ENCODE results near the gene USP24.
"Not testable (repeated sequence)": the region's sequence is repeated elsewhere in the genome, so short reads cannot be mapped to it uniquely, and the experiment has no call there.

USP24 gene

DNA sequence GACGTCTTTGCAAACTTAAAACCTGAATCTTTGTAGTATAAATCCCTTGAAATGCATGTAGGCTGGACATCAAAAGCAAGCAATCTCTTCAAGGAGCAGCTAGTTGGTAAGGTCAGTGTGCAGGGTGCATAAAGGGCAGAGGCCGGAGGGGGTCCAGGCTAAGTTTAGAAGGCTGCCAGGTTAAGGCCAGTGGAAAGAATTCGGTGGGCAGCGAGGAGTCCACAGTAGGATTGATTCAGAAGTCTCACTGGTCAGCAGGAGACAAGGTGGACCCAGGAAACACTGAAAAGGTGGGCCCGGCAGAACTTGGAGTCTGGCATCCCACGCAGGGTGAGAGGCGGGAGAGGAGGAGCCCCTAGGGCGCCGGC, 176.2 kb downstream of the USP24 start:
- in situ Hi-C loops (cut with HindIII; ENCODE audit: low pct_ligation_motif_present, low pct_unique_long_range_greater_than_20kb, low sequenced_read_pairs) = no loop called here
- no peak for DNase-seq

DNA sequence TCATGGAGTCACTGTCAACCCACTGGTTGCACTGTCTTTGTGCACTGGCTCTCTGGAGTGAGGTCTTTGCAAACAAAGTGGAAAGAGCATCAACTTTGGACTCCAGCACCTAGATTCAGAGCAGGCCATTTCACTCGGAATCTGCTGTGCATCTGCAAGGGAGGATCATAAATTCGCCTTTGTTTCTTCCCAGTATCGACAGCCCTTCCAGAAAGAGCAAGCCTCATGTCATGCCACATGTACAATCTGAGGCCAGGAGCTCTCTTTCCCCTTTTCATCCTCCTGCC, 176.7 kb downstream of the USP24 start:
- in situ Hi-C loops (cut with HindIII; ENCODE audit: low pct_ligation_motif_present, low pct_unique_long_range_greater_than_20kb, low sequenced_read_pairs) = no loop called here
- no peak for DNase-seq

DNA sequence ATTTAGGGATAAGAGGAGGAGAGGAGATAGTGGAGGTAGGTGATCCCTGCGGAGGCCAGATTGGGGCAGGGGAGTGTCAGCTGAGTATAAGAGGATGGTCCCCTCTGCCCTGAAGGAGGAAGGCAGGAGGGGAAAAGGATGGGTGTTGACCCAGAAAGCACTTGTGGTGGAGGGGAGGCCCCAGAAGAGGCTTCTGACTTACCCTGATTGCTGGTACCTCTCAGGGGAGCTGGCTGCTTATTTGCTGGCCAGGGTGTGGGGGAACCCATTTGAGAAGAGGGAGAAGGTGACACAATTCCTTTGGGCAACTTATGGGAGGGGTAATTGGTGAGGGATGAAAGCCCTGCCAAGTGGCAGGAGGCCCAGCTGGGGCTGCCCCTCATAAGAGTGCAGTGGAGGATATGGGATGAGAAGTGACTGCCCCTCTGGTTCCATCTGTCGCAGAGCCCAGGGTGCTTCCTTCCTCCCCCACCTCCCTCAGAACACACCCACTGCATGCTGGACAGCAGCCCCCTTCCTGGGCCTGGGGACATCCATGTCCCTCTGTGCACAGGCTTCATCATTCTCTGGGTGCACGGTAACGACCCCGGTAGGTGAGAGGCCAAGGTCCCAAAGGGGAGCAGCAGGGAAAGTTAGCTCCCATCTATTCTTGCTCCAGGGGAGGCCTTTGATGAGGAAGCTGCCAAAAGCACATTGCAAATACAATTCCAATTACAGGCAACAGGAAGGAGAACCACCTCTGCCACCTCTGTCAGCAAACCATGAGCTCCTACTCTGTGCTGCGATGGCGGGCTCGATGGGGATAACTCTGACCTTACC, 177.2 kb downstream of the USP24 start:
- in situ Hi-C loops (cut with HindIII; ENCODE audit: low pct_ligation_motif_present, low pct_unique_long_range_greater_than_20kb, low sequenced_read_pairs) = no loop called here
- no peak for DNase-seq

DNA sequence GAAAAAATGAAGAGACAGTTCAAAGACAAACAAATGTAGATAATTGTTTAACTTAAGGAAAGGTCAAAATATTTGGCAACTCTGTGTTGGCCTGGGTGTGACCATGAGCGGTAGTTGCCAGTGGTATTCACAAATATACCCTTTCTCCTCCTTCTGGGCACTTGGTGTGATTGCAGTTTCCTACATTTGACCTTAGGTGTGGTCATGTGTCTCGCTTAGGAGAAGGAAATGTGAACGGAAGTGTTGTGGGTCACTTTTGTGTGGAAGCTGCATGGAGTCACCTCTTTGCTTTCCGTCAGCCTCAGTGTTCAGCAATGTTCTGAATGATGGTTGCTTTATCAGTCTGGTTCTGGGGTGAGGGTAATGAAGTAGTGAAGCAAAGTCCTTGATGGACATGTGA, 179.3 kb downstream of the USP24 start:
- no peak for DNase-seq
- in situ Hi-C loops (cut with HindIII; ENCODE audit: low pct_ligation_motif_present, low pct_unique_long_range_greater_than_20kb, low sequenced_read_pairs) = no loop called here

DNA sequence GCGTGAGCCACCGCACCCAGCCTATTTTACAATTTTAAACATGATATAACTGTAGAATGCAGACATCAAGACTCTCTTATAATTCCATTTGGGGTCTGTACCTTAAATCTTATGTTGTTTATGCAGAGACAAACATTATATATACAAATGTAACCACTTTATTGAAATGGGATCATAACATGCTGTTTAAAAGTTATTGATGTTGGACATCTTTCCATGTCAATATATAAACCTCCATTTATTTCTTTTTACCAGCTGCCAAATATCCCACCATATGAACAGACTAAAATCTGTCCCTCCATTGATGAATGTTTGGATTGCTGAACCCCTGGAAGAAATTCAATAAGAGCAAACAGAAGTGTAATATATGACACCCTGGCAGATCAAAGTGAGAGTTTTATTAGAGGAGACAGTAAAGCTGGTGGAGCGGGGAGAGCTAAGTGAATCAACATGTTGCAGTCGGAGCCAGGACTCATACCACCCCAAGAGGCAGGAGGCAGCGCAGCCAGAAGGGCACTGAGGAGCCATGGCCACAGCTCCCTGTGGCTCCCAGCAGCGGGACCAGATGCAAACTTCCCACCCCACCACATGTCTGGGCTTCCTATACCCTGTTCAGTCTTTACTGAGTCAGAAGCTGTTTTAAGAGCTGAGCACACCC, 180.6 kb downstream of the USP24 start:
- no peak for DNase-seq
- in situ Hi-C loops (cut with HindIII; ENCODE audit: low pct_ligation_motif_present, low pct_unique_long_range_greater_than_20kb, low sequenced_read_pairs) = no loop called here

DNA sequence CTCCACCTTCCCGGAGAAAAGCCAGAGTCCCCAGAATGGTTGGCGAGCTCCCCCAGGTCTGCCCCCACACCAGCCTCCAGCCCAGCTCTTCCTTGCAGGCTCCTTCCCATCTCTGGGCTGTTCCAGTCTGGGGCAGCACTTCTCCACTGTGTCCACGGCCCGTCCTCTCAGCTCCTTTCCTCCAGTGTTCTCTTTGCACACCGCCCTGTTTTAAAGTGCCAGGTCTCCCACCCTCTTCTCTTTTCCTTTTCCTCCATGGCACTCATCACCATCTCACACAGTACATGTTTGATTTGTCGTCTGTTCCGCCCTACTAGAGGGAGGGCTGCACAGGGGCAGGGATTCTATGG, 181.9 kb downstream of the USP24 start:
- in situ Hi-C loops (cut with HindIII; ENCODE audit: low pct_ligation_motif_present, low pct_unique_long_range_greater_than_20kb, low sequenced_read_pairs) = no loop called here

DNA sequence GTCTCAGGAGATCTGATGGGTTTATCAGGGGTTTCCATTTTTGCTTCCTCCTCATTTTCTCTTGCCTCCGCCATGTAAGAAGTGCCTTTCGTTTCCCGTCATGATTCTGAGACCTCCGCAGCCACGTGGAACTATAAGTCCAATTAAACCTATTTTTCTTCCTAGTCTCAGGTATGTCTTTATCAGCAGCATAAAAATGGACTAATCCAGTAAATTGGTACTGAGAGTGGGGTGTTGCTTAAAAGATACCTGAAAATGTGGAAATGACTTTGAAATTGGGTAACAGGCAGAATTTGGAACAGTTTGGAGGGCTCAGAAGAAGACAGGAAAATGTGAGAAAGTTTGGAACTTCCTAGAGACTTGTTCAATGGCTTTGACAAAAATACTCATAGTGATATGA, 184.1 kb downstream of the USP24 start:
- in situ Hi-C loops (cut with HindIII; ENCODE audit: low pct_ligation_motif_present, low pct_unique_long_range_greater_than_20kb, low sequenced_read_pairs); DNase-seq: not testable (repeated sequence)

More for the DNA sequence above, 181.9 kb downstream of the USP24 start:
- no peak for DNase-seq

DNA sequence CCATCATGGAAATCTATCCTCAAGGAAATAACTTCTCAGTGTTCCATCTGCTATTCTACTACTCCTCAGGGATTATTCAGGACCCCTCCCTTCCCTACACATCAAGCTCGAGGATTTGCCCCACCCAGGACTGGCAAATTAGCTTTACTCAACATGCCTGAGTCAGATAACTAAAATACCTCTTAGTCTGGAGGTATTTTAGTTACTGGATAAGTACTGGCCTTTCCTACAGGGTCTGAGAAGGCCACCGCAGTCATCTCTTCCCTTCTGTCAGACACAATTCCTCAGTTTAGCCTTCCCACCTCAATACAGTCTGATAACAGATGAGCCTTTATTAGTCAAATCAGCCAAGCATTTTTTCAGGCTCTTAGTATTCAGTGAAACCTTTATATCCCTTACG, 188.5 kb downstream of the USP24 start:
- in situ Hi-C loops (cut with HindIII; ENCODE audit: low pct_ligation_motif_present, low pct_unique_long_range_greater_than_20kb, low sequenced_read_pairs); DNase-seq: not testable (repeated sequence)

DNA sequence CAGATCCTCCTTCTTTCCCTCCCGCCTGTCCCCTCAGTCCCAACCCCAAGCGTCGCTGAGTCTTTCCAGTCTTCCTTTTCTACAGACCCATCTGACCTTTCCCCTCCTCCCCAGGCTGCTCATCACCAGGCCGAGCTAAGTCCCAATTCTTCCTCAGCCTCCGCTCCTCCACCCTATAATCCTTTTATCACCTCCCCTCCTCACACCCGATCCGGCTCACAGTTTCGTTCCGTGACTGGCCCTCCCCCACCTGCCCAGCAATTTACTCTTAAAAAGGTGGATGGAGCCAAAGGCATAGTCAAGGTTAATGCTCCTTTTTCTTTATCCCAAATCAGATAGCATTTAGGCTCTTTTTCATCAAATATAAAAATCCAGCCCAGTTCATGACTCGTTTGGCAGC, 191.0 kb downstream of the USP24 start:
- DNase-seq; in situ Hi-C loops (cut with HindIII; ENCODE audit: low pct_ligation_motif_present, low pct_unique_long_range_greater_than_20kb, low sequenced_read_pairs): not testable (repeated sequence)

DNA sequence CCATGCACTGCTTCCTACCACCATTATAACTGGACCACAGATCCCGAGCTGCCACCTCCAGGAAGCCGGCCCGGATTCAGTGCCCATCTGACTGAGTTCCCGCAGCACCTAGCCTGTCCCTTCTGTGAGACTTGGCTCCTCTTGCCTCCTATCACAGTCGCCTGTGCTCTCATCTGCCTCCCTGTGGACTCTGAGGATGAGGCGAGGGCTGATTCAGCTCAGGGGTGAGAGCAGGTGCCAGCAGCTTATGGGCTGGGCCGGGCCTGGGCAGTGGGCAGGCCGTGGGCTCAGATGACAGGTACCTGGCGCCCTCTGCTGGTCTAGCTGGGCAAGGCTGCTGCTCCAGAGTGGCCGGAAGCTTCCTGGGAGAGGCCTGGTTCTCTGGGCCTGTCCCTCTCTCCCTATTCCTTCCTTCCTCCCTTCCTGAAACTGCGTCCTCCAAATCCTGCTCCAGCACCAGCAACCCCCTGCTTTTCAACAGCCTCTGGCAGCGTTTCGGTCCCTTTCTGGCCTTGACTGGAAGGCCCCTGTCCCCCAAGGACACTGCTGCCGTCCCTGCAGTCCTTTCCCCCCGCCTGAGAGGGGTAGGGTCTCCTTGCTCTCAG, 193.1 kb downstream of the USP24 start:
- in situ Hi-C loops (cut with HindIII; ENCODE audit: low pct_ligation_motif_present, low pct_unique_long_range_greater_than_20kb, low sequenced_read_pairs) = no loop called here
- DNase-seq = peak; percentile 92

DNA sequence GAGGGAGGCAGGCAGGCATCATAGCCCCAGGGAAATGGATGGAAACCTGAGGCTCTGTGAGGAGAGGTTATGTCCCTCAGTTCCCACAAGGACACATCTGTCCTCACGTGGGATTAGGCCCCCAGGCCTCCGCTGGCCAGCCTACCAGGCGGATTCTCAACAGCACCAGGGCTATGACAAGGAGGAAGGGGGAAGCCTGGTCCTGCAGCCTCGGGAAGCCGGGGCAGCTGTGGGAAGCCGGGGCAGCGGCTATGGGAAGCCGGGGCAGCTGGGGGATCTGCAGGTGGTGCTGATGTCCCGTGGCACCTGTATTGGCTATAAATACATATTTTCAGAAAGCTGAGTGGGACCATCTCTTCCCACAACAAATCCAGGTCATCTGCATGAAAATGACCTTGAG, 196.8 kb downstream of the USP24 start:
- DNase-seq = no peak
- in situ Hi-C loops (cut with HindIII; ENCODE audit: low pct_ligation_motif_present, low pct_unique_long_range_greater_than_20kb, low sequenced_read_pairs) = no loop called here

Data from ACHN (cell line).